GM18505 (cell line): ENCODE results near the gene SLC31A1.
"Not testable (repeated sequence)": the region's sequence is repeated elsewhere in the genome, so short reads cannot be mapped to it uniquely, and the experiment has no call there.

Source experiments
- ATAC-seq: cut with Tn5 transposase; IDR thresholded peaks from one replicate; pipeline ENCODE4 v1.9.1; 2021; ENCODE audit not compliant: unreplicated experiment
- POLR2A ChIP-seq: IDR thresholded peaks from 4 replicates; pipeline ENCODE4 v1.6.1; 2011; ENCODE audit warnings: borderline replicate concordance; ENCODE audit not compliant: insufficient read depth, insufficient read length; ENCODE audit errors: extremely low read depth

Gene SLC31A1

DNA sequence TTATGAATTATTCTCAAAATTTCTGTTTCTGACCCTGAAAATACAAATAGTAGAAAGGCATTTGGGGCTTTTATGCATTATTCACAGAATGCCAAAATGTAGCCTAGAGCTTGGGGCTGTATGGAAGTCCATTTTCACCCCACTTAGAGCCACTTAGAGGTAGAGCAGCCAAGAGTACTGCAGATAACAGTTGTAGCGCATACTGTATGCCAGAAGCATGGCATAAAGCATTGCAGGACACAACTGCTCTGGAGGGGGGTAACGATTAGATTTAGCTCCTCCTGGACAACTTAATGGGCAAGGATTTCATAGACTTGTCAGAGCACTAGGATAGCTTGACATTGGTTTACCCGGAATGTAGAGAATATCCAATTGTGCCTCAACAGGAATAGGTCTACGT is 15.7 kb downstream of the SLC31A1 start:
- no peak for TF ChIP-seq POLR2A
- no peak for ATAC-seq

DNA sequence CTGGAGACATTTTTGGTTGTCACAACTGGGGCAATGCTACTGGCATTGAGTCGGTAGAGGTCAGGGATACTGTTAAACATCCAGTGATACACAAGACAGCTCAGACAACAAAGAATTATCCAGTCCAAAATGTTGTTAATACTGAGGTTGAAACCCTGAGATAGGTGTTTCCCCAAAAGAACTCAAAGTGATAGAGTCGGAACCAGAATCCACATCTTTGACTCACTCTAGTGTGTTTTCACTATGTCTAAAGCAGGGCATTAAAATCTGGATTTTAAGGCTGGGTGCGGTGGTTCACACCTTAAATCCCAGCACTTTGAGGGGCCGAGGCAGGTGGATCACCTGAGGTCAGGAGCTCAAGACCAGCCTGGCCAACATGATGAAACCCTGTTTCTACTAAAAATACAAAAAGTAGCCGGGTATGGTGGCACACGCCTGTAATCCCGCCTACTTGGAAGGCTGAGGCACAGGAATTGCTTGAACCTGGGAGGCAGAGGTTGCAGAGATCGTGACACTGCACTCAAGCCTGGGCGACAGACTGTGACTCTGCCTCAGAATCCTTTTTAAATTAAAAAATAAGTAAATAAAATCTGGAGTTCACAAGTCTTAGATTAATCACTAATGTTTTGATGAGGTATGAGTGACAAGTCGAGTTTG is 17.0 kb downstream of the SLC31A1 start:
- no peak for ATAC-seq

DNA sequence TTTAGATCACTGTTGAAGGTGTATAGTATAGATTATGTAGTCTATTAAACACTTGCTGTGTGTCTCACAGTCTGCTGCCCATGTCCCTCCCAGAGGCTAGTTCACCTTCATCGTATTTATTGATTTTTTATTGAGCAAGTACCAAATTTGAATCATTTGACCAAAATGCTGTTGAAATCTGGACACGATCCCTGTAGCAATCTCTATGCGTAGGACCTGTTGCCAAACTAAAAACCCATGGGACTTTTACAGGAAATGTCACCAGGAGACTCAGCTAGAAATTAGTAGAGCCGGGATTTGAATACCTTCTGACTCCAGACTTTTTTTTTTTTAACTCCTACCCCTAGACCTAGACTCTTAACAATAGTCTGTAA is 17.5 kb downstream of the SLC31A1 start:
- ATAC-seq, result no peak
- TF ChIP-seq POLR2A, result no peak

More for the DNA sequence above, 17.0 kb downstream of the SLC31A1 start:
- no peak for TF ChIP-seq POLR2A

- no peak for TF ChIP-seq POLR2A
- no peak for ATAC-seq
These were observed 19.8 kb downstream of the SLC31A1 start for GRCh38 chr9:113241161-113241560.

- ATAC-seq, result no peak
- no peak for TF ChIP-seq POLR2A
These were observed 23.2 kb downstream of the SLC31A1 start for GRCh38 chr9:113244556-113244955.

- TF ChIP-seq POLR2A, result no peak
These were observed 24.6 kb downstream of the SLC31A1 start for GRCh38 chr9:113245894-113246293.

DNA sequence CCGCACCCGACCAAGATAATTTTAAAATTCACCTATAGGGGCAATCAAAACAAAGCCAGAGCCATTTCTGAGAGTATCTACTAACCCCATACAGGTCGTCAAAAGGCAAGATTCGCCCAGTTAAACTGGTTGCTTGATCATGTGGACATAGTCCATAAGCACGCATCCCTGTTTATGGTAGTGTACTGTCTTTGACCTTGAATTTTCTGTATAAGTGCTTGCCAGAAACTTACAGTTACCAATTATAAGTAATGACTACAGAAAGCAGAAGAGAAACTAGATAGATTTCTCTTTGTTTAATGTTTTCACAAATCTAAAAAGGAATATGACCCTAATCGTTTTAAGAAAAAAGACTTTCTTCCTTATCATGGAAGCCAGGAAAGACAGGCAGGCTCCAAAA is 25.6 kb downstream of the SLC31A1 start:
- TF ChIP-seq POLR2A, result no peak
- no peak for ATAC-seq

More at GRCh38 chr9:113245894-113246293, 24.6 kb downstream of the SLC31A1 start:
- ATAC-seq, result no peak

GRCh38 chr9:113247640-113248039 is 26.3 kb downstream of the SLC31A1 start:
- no peak for TF ChIP-seq POLR2A
- no peak for ATAC-seq

GRCh38 chr9:113249661-113250060 is 28.3 kb downstream of the SLC31A1 start:
- not testable (repeated sequence) for ATAC-seq

DNA sequence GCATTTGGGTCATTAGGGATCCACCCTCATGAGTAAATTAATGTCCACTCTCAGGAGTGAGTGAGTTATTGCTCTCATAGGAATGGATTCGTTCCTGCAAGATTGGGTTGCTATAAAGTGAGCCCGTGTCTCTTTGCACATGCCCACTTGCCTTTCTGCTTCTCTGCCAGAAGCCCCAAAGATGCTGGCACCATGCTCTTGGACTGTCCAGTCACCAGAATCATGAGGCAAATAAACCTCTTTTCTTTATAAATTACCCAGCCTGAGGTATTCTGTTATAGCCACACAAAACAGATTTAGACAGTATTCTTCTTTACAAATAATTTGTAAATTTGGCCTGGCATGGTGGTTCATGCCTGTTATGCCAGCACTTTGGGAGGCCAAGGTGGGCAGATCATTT is 29.5 kb downstream of the SLC31A1 start:
- no peak for ATAC-seq
- TF ChIP-seq POLR2A, result no peak

GRCh38 chr9:113254991-113255390 is 33.6 kb downstream of the SLC31A1 start:
- TF ChIP-seq POLR2A, result no peak
- ATAC-seq, result no peak

- no peak for TF ChIP-seq POLR2A
These were observed 34.1 kb downstream of the SLC31A1 start for GRCh38 chr9:113255438-113255837.

GRCh38 chr9:113257863-113258262 is 36.5 kb downstream of the SLC31A1 start:
- ATAC-seq, result no peak
- no peak for TF ChIP-seq POLR2A

More at GRCh38 chr9:113255438-113255837, 34.1 kb downstream of the SLC31A1 start:
- no peak for ATAC-seq

- TF ChIP-seq POLR2A, result no peak
- ATAC-seq, result no peak
These were observed 36.9 kb downstream of the SLC31A1 start for GRCh38 chr9:113258282-113258681.
